H54 (cell line): ENCODE measurements around the gene ARMH3.
"Not testable (repeated sequence)": the region's sequence is repeated elsewhere in the genome, so short reads cannot be mapped to it uniquely, and the experiment has no call there.

Experiments used
- DNase-seq: peaks from one replicate; pipeline ENCODE4 v3.0.0; 2011; ENCODE audit warnings: low spot score, mixed read lengths; ENCODE audit not compliant: insufficient read length
- FAIRE-seq: peaks from 3 replicates; lab custom pipeline; 2011; peaks lifted over from hg19 to GRCh38; lab: Jason Lieb, UNC
- POLR2A ChIP-seq: IDR thresholded peaks from 2 replicates; pipeline ENCODE4 v1.6.1; 2011; ENCODE audit warnings: low read depth, mild to moderate bottlenecking, low read length

The ARMH3 gene

GRCh38 chr10:102024799-102025198 is 31.2 kb downstream of the ARMH3 start:
- FAIRE-seq (no peak), DNase-seq (no peak)
- TF ChIP-seq POLR2A, result no peak

GRCh38 chr10:102020938-102021337 is 35.0 kb downstream of the ARMH3 start:
- no peak for DNase-seq
- FAIRE-seq, result no peak
- TF ChIP-seq POLR2A, result no peak

GRCh38 chr10:102017295-102017694 is 38.7 kb downstream of the ARMH3 start:
- DNase-seq, result no peak
- TF ChIP-seq POLR2A, result no peak
- no peak for FAIRE-seq

- DNase-seq, result no peak
- no peak for FAIRE-seq
- no peak for TF ChIP-seq POLR2A
Measured at GRCh38 chr10:102016416-102016815, 39.6 kb downstream of the ARMH3 start.

DNA sequence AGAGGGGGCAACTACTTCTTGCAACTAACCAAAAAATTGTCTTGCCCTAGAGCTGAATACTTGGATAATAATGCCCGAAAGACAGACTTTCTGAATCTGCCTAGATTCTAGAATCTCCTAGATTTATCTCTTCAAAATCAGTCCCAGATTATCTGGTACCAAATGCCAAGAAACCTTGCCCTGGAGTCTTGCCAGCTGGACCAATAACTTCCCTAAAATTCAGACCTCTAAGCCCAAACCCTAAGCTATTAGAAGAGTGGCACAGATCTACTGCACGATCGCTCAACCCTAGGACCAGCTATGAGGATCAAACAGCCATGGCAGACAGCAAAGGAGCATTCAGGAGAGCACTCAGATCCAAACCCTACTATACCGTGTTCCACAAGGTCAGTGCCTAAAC is 45.0 kb downstream of the ARMH3 start:
- FAIRE-seq (no peak), DNase-seq (no peak)
- no peak for TF ChIP-seq POLR2A

GRCh38 chr10:102009801-102010425 is 46.1 kb downstream of the ARMH3 start:
- DNase-seq (peak; percentile 67), FAIRE-seq (peak; percentile 99)
- TF ChIP-seq POLR2A, result no peak

DNA sequence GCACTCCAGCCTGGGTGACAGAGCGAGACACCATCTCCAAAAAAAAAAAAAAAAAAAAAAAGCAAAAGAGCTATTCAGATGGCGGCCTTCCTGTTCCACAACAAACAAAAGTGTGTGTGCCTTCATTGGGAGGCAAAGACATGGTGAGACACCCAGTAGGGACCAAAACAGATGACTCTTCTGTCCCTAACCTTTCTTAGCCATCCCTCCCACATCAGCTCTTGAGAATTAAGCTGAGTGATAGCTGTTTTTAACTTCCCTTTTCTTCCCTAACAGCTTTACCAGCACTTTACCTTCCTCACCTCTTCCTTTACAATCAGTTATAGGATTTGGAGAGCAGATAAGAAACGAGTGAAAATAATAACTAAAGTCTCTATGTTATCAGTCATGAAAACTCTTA is 48.2 kb downstream of the ARMH3 start:
- no peak for FAIRE-seq
- TF ChIP-seq POLR2A, result no peak
- no peak for DNase-seq

GRCh38 chr10:102007031-102007430 is 48.9 kb downstream of the ARMH3 start:
- not testable (repeated sequence) for DNase-seq, FAIRE-seq

- FAIRE-seq, result no peak
- TF ChIP-seq POLR2A, result no peak
- no peak for DNase-seq
Measured at GRCh38 chr10:102004376-102004775, 51.6 kb downstream of the ARMH3 start.

GRCh38 chr10:102003541-102003940 is 52.4 kb downstream of the ARMH3 start:
- DNase-seq, result no peak
- no peak for TF ChIP-seq POLR2A
- no peak for FAIRE-seq

GRCh38 chr10:102001435-102002068 is 54.4 kb downstream of the ARMH3 start:
- TF ChIP-seq POLR2A, result no peak
- DNase-seq, result no peak
- FAIRE-seq, result no peak

DNA sequence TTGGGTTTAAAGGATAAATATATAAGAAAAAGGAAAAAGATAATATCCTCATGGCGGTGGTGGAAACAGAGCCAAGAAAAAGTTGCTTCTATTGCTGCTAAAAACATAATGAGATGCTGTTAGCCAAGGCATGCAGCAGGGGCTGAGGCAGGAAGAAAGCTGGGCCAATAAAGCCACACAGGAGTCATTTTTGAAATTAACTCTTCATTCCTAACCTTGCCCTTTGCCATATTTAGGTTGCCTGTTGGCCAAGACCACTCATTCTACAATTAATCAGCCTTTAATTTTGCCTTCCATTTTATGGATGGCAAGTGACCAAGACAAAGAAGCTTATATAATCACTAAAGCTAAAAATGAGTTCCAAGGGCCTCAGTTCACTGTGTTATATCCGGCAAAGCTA is 58.2 kb downstream of the ARMH3 start:
- no peak for TF ChIP-seq POLR2A
- DNase-seq (no peak), FAIRE-seq (no peak)

GRCh38 chr10:101995451-101996063 is 60.4 kb downstream of the ARMH3 start:
- no peak for DNase-seq
- no peak for TF ChIP-seq POLR2A
- no peak for FAIRE-seq

DNA sequence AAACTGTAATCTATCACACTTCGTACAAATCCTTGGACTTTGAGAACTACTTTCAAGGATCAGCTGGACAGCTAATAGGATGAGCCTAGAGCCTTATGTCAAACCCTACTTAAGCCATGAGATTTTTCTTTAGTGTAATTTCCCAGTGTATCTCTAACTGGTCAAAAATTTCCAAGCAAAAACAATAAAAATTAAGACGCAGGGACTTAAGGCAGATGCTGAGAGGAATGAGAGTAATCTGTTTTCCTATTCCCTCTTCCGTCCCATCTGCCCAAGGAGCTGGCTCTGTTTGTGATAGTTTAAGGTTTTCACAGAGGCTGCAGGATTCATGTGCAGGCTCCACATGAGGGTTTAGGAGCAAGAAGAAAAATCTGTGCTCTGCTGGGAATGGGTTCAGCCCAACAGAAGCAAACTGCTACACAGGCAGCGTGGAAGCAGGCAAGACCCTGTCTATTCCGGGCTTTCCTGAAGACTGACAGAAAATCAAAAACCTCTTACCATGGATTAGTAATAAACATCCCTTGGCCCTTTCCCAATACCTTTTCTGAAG is 62.2 kb downstream of the ARMH3 start:
- no peak for TF ChIP-seq POLR2A
- no peak for FAIRE-seq
- no peak for DNase-seq
